Measurements from ENCODE around the gene ASPHD1. TPM values are rescaled to one million over a fixed set of nuclear protein-coding genes. Genes with fewer than 3 reads are reported as not detected.

Gene ASPHD1
- polyA plus RNA-seq, 1 of the 3 experiments (the other 2 are of a cell fraction) = 35.1 TPM

DNA sequence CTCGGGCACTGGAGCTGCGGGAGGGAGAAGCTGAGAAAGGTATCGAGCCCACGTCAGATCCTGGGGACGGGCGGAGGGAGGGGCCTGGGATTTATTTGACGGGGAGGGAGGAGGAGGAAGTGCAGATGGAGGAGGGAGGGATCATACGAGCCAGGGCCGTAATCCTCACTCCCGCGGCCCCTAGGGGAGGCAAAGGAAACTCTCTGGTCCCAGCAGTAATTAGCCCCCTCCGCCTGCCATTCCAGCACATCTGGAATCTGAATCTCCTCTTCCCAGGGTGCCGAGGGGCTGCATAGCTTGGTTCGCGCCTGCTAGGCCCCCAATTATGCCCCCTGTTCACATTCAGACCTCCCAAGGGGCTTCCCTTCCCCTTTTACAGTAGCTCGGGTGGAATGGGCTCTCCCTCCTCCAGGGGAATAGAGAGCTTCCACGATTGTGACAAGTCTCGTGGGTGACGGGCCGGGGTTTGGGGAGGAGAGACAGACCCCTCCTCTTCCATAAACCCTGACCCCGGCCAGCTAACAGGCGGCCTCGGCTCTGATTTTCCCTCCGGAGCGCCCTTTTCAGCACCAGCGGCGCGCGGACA is 679 bp upstream of the ASPHD1 start, which contains the start of gene SEZ6L2 (continued):
- TF ChIP-seq POLR2AphosphoS5 (IDR thresholded peaks at IDR 0.05; ENCODE audit: low read depth, low read length) = no peak; the same call in 1 of the 2 replicates
- TF ChIP-seq, protein P1, sequence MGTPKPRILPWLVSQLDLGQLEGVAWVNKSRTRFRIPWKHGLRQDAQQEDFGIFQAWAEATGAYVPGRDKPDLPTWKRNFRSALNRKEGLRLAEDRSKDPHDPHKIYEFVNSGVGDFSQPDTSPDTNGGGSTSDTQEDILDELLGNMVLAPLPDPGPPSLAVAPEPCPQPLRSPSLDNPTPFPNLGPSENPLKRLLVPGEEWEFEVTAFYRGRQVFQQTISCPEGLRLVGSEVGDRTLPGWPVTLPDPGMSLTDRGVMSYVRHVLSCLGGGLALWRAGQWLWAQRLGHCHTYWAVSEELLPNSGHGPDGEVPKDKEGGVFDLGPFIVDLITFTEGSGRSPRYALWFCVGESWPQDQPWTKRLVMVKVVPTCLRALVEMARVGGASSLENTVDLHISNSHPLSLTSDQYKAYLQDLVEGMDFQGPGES (IDR thresholded peaks at IDR 0.05; ENCODE audit: low read depth, low read length) = no peak
- no peak for TF ChIP-seq CHD2 (IDR thresholded peaks at IDR 0.05; ENCODE audit: low read length, partially characterized antibody)
- TF ChIP-seq ELF1 (IDR thresholded peaks at IDR 0.05) = 0 out of 2 replicates have a peak, but pooled peaks have one; percentile 20
- TF ChIP-seq, protein P2, sequence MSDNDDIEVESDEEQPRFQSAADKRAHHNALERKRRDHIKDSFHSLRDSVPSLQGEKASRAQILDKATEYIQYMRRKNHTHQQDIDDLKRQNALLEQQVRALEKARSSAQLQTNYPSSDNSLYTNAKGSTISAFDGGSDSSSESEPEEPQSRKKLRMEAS (IDR thresholded peaks at IDR 0.05; ENCODE audit: low read depth) = no peak; the same call in 1 of the 2 replicates
- TF ChIP-seq FOXJ3 (CRISPR knock-in tag; IDR thresholded peaks at IDR 0.05) = no peak
- TF ChIP-seq, protein P3, sequence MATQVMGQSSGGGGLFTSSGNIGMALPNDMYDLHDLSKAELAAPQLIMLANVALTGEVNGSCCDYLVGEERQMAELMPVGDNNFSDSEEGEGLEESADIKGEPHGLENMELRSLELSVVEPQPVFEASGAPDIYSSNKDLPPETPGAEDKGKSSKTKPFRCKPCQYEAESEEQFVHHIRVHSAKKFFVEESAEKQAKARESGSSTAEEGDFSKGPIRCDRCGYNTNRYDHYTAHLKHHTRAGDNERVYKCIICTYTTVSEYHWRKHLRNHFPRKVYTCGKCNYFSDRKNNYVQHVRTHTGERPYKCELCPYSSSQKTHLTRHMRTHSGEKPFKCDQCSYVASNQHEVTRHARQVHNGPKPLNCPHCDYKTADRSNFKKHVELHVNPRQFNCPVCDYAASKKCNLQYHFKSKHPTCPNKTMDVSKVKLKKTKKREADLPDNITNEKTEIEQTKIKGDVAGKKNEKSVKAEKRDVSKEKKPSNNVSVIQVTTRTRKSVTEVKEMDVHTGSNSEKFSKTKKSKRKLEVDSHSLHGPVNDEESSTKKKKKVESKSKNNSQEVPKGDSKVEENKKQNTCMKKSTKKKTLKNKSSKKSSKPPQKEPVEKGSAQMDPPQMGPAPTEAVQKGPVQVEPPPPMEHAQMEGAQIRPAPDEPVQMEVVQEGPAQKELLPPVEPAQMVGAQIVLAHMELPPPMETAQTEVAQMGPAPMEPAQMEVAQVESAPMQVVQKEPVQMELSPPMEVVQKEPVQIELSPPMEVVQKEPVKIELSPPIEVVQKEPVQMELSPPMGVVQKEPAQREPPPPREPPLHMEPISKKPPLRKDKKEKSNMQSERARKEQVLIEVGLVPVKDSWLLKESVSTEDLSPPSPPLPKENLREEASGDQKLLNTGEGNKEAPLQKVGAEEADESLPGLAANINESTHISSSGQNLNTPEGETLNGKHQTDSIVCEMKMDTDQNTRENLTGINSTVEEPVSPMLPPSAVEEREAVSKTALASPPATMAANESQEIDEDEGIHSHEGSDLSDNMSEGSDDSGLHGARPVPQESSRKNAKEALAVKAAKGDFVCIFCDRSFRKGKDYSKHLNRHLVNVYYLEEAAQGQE (IDR thresholded peaks at IDR 0.05; ENCODE audit: low read depth, low read length) = peak; percentile 99
- TF ChIP-seq JUND (IDR thresholded peaks at IDR 0.05) = no peak
- TF ChIP-seq NFIC (IDR thresholded peaks at IDR 0.05; ENCODE audit: borderline replicate concordance) = no peak
- TF ChIP-seq FOXM1 (IDR thresholded peaks at IDR 0.05; ENCODE audit: low read depth) = no peak
- TF ChIP-seq RAD21 (IDR thresholded peaks at IDR 0.05; ENCODE audit: low read length) = no peak
- TF ChIP-seq NRF1 (IDR thresholded peaks at IDR 0.05; ENCODE audit: low read depth, low read length) = no peak
- TF ChIP-seq GABPA (IDR thresholded peaks at IDR 0.05; ENCODE audit: low read depth) = peak; percentile 60
- TF ChIP-seq RFX5 (IDR thresholded peaks at IDR 0.05; ENCODE audit: low read length) = 0 out of 2 replicates have a peak, but pooled peaks have one; percentile 10

DNA sequence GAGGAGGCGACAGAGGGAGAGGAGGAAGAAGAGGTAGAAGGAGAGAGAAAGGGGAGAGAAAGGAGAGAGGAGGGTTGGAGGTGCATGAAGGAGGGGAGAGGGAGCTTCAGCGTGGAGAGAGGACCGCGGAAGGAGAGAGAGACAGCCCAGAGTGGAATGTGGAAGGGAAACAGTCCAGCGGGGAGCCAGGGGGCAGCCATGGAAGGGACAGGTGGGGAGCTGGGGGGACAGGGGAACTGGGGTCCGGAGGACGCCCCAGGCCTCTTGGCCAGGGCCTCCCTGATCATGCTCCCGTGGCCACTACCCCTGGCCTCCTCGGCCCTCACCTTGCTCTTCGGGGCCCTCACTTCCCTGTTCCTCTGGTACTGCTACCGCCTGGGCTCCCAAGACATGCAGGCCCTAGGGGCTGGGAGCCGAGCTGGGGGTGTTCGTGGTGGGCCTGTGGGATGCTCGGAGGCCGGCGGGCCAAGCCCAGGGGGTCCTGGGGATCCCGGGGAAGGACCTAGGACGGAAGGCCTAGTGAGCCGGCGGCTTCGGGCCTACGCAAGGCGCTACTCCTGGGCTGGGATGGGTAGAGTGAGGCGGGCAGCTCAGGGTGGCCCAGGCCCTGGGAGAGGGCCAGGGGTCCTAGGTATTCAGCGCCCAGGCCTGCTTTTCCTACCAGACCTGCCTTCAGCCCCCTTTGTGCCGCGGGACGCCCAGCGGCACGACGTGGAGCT is 759 bp downstream of the ASPHD1 start:
- peak overlapping the region; percentile 90 to 94 for H3K27ac ChIP-seq (ENCODE audit: low read depth in 2 of 2, low read length in 1 of 2)
- H3K27me3 ChIP-seq (ENCODE audit: insufficient read depth) = no peaks in the 10 kb centered on the region
- peaks cover 0 to 20% of the 10 kb centered on the region in 2 experiments; a peak in 1 of 4 replicates for H3K4me1 ChIP-seq (ENCODE audit: control insufficient read depth in 1 of 2, insufficient read depth in 2 of 2, low read depth in 1 of 2, low read length in 1 of 2)
- H3K4me3 ChIP-seq (ENCODE audit: low read depth in 2 of 2, low read length in 1 of 2) = peak overlapping the region; percentile 54 to 89
- peaks cover 0 to 4% of the 10 kb centered on the region in 2 experiments for H3K36me3 ChIP-seq (replicated peaks in 1 of 2; ENCODE audit: control insufficient read depth in 1 of 2, insufficient read depth in 2 of 2, low read length in 1 of 2)
- H3K4me2 ChIP-seq = peak overlapping the region; percentile 100
- H4K20me1 ChIP-seq (ENCODE audit: insufficient read depth) = 0 out of 2 replicates have a peak, but pooled peaks cover 3% of the 10 kb centered on the region
- DNase-seq = peak; percentile 64
- POLR2A ChIA-PET = interaction anchor here (0.6 to 3.2 kb wide), 8 partner anchors 10 to 207 kb away, joined by 3 to 12 read pairs (median 4); partner anchors contain the start of genes KCTD13, PAGR1, TAOK2 and TLCD3B
- 7% methylated on average over 9 of the region's 31 CpGs for WGBS (ENCODE audit: low lambda C conversion rate)
- H3K9ac ChIP-seq = peak overlapping the region; percentile 87
- peaks cover 39% of the 10 kb centered on the region for H3K79me2 ChIP-seq (ENCODE audit: insufficient read depth)
- TF ChIP-seq NRF1 (IDR thresholded peaks at IDR 0.05; ENCODE audit: low read depth, low read length) (no peak), GATA2 (CRISPR knock-in tag; IDR thresholded peaks at IDR 0.05) (no peak)
- no peaks in the 10 kb centered on the region for H3K9me3 ChIP-seq
- CTCF ChIA-PET = interaction anchor here (0.7 to 3.3 kb wide), 13 partner anchors 11 to 131 kb away, joined by 3 to 14 read pairs (median 4); partner anchors contain the start of genes KCTD13, KIF22, PAGR1 and PRRT2
- no peaks in the 10 kb centered on the region for H3K9me2 ChIP-seq
- peaks cover 15% of the 10 kb centered on the region for H3F3A ChIP-seq (replicated peaks; ENCODE audit: insufficient read depth)
- H2AFZ ChIP-seq (ENCODE audit: low read depth) = peak overlapping the region; percentile 58; the same call in 1 of the 2 replicates

All from SK-N-SH (cell line).